AG10803 (cell line): Measurements from ENCODE around the gene AFAP1.

ENCODE experiments used
- DNase-seq: peaks from one replicate; pipeline ENCODE4 v3.0.0; 2010; ENCODE audit warnings: low read depth
- H3K4me3 ChIP-seq: 2 replicates; pipeline ENCODE4 v1.5.1; 2011; ENCODE audit warnings: mild to moderate bottlenecking, low read length, control low read depth
- CTCF ChIP-seq: conservative IDR thresholded peaks from 2 replicates; pipeline ENCODE4 v1.5.1; 2011; ENCODE audit warnings: mild to moderate bottlenecking, low read length, control low read depth, inconsistent platforms

Gene AFAP1

GRCh38 chr4:7711307-7711963, 228.2 kb downstream of the AFAP1 start:
- no peak for DNase-seq
- H3K4me3 ChIP-seq, result no peak overlapping the region
- TF ChIP-seq CTCF, result no peak

- TF ChIP-seq CTCF, result no peak
- H3K4me3 ChIP-seq, result no peak overlapping the region
- DNase-seq, result no peak
Observed at GRCh38 chr4:7710576-7711306, 228.9 kb downstream of the AFAP1 start.

DNA sequence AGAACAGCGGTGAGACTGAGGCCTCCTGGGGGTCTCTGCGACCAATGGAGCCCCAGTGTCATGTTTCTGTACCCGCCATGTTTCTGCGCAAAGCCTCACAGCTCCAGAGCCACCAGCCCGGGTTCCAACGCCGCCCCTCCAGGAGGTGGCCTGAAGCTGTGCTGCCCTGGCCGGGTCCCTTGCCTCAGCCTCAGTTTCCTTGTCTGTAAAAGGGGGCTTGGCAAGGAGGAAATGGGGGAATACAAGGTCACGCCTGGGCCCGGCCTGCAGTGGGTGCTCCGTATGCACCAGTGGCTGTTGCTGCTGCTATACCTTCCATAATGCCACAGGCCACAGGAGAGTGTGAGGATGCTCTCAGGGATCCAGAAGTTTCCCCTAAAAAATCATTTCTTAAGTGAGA, 229.5 kb downstream of the AFAP1 start:
- no peak for TF ChIP-seq CTCF
- no peak for DNase-seq
- no peak overlapping the region for H3K4me3 ChIP-seq

- TF ChIP-seq CTCF, result no peak
- DNase-seq, result no peak
- no peak overlapping the region for H3K4me3 ChIP-seq
Observed at GRCh38 chr4:7709431-7709830, 230.2 kb downstream of the AFAP1 start.

DNA sequence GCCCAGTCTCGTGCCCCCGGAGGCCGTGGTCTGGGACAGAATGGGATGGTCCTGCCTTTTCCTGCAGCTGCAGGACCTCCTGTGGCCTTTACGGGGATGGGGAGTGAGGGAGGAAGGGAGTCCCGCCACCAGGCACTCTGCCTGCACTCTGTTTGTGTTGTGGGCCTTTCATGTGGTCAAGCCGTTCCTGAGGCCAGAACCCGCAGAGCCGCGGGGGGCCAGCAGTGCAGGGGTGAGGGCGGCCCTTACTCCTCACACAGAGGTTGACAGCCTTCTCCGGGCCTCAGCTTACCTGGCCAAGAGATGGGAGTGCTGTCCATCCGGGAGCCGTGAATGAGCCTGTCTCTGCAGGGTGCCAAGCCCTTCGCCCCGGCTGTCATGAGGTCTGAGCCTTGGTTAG, 230.7 kb downstream of the AFAP1 start:
- H3K4me3 ChIP-seq, result no peak overlapping the region
- TF ChIP-seq CTCF, result no peak
- no peak for DNase-seq
